Activated naive CD4-positive, alpha-beta T cell treated with anti-CD3 and anti-CD28 coated beads for 36 hours (primary cell): ENCODE results near the gene NAT9. TPM values are rescaled to one million over a fixed set of nuclear protein-coding genes. Genes with fewer than 3 reads are reported as not detected.

Source experiments
- CTCF ChIA-PET: fragments of 350-600 bp; sonication (Branson Sonifier 250); formaldehyde crosslinking; loops from one replicate; lab custom pipeline; 2021; ENCODE audit warnings: antibody characterized with exemption; lab: Charles Lee
- DNase-seq: peaks from one replicate; pipeline ENCODE4 v3.0.0-alpha.2; 2020
- H3K27ac Mint-ChIP-seq: one replicate; pipeline ENCODE4 v1.8.0; 2021; ENCODE audit warnings: mild to moderate bottlenecking, mixed read lengths
- H3K27me3 Mint-ChIP-seq: one replicate; pipeline ENCODE4 v1.8.0; 2021; ENCODE audit warnings: low read depth, mixed read lengths
- H3K36me3 Mint-ChIP-seq: one replicate; pipeline ENCODE4 v1.8.0; 2021; ENCODE audit warnings: low read depth, mixed read lengths
- H3K4me1 Mint-ChIP-seq: one replicate; pipeline ENCODE4 v1.8.0; 2021; ENCODE audit warnings: low read depth, mixed read lengths
- H3K4me3 Mint-ChIP-seq: one replicate; pipeline ENCODE4 v1.8.0; 2021; ENCODE audit warnings: mild to moderate bottlenecking, moderate library complexity, mixed read lengths
- H3K9me3 Mint-ChIP-seq: one replicate; pipeline ENCODE4 v1.8.0; 2021; ENCODE audit warnings: mixed read lengths
- intact Hi-C: fragments of 100-400 bp; cut with micrococcal nuclease; formaldehyde crosslinking; loops from one replicate; pipeline ENCODE4 v1.15.1; 2023
- total RNA-seq, 2 experiments: library from RNA; stranded (reverse); gene quantifications; one replicate each; pipeline ENCODE4 v1.2.3, GENCODE V29; 2021

Gene NAT9
- 10 to 100 TPM; 42.1 to 43.9 TPM for total RNA-seq

GRCh38 chr17:74776044-74776962 lies at the start of gene NAT9:
TSS of gene NAT9 (minus strand) at chr17:74776345. CDS start at chr17:74775698, 647 bp downstream.
- Mint-ChIP-seq H3K4me1 (peaks cover 62% of the 10 kb centered on the region), H3K9me3 (no peaks in the 10 kb centered on the region), H3K27ac (peak within 1 kb of the TSS; percentile 89), H3K36me3 (peaks cover 17% of the 10 kb centered on the region), H3K4me3 (peak within 1 kb of the TSS; percentile 100), H3K27me3 (no peaks in the 10 kb centered on the region)
- peak; percentile 98 for DNase-seq
- CTCF ChIA-PET = interaction anchor here (0.8 to 4.2 kb wide), 11 partner anchors 9 to 186 kb away, joined by 3 to 41 read pairs (median 5); partner anchors contain the start of gene RAB37
- intact Hi-C loops = loop anchor here (1.0 to 5.0 kb wide), 2 partner anchors 28 to 96 kb away; partner anchors contain the start of genes FDXR and NHERF1

DNA sequence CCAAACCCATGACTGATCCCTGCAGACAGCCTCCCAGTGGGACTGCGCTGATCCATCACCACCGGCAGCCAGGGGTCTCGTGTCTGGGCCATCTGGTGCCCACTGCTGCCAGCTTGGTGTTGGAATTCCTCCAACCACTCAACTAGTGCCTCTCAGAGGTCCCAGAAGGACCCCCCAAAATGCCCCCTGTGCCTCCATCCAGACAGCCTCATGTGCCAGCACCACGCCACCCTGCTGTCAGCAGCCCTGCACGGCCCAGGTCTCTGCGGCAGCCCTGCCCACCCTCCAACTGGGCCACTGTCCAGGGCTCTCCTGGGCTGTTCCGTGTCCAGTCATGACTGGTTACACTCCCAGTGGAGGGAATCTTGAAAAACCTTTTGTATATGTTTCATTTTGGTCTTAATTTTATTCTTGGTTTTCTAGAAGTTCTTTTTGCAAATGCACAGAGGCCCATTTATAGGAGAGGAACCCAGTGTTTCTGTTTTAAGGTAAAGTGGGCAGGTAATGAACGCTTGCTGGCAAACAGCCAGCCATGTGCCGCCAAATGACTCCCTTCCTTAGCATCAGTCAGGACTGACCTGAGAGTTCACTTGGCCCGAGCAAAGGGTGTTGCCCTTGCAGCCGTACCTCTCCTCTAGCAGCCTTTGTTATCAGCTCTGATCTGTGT lies 48.9 kb upstream of the NAT9 start:
- peaks cover 5% of the 10 kb centered on the region for H3K36me3 Mint-ChIP-seq
- H3K27ac Mint-ChIP-seq = no peak overlapping the region
- intact Hi-C loops = no loop called here
- H3K27me3 Mint-ChIP-seq = no peaks in the 10 kb centered on the region
- no peak overlapping the region for H3K4me3 Mint-ChIP-seq
- CTCF ChIA-PET = interaction anchor here (1.1 kb wide), 1 partner anchor 32 kb away, joined by 3 read pairs; no protein-coding TSS in a partner anchor
- H3K4me1 Mint-ChIP-seq = no peaks in the 10 kb centered on the region
- no peak for DNase-seq
- H3K9me3 Mint-ChIP-seq = no peaks in the 10 kb centered on the region

GRCh38 chr17:74822939-74823367 lies 46.8 kb upstream of the NAT9 start:
- H3K4me1 Mint-ChIP-seq = no peaks in the 10 kb centered on the region
- no peak overlapping the region for H3K27ac Mint-ChIP-seq
- no peak overlapping the region for H3K4me3 Mint-ChIP-seq
- no peaks in the 10 kb centered on the region for H3K27me3 Mint-ChIP-seq
- CTCF ChIA-PET = no interaction called here
- intact Hi-C loops = no loop called here
- no peak for DNase-seq
- H3K9me3 Mint-ChIP-seq = no peaks in the 10 kb centered on the region
- H3K36me3 Mint-ChIP-seq = peaks cover 10% of the 10 kb centered on the region

- no peak overlapping the region for H3K4me3 Mint-ChIP-seq
- no peak overlapping the region for H3K27ac Mint-ChIP-seq
- H3K9me3 Mint-ChIP-seq = no peaks in the 10 kb centered on the region
- CTCF ChIA-PET = interaction anchor here (1.4 kb wide), 1 partner anchor 138 kb away, joined by 3 read pairs; no protein-coding TSS in a partner anchor
- H3K36me3 Mint-ChIP-seq = peaks cover 10% of the 10 kb centered on the region
- no peak for DNase-seq
- intact Hi-C loops = no loop called here
- no peaks in the 10 kb centered on the region for H3K27me3 Mint-ChIP-seq
- no peaks in the 10 kb centered on the region for H3K4me1 Mint-ChIP-seq
Measured at GRCh38 chr17:74822335-74822938, 46.3 kb upstream of the NAT9 start.

- CTCF ChIA-PET = interaction anchor here (1.4 to 1.5 kb wide), 2 partner anchors 31 to 139 kb away, joined by 3 to 5 read pairs; no protein-coding TSS in a partner anchor
- no peak overlapping the region for H3K27ac Mint-ChIP-seq
- intact Hi-C loops = no loop called here
Measured at GRCh38 chr17:74821655-74822334, 45.6 kb upstream of the NAT9 start.

GRCh38 chr17:74819801-74820436 lies 43.8 kb upstream of the NAT9 start:
- peaks cover 14% of the 10 kb centered on the region for H3K36me3 Mint-ChIP-seq
- no peaks in the 10 kb centered on the region for H3K4me1 Mint-ChIP-seq
- H3K27ac Mint-ChIP-seq = no peak overlapping the region
- CTCF ChIA-PET = interaction anchor here (0.8 to 1.5 kb wide), 2 partner anchors 29 to 77 kb away, joined by 3 to 5 read pairs; no protein-coding TSS in a partner anchor
- no peaks in the 10 kb centered on the region for H3K27me3 Mint-ChIP-seq
- intact Hi-C loops = no loop called here
- no peaks in the 10 kb centered on the region for H3K9me3 Mint-ChIP-seq
- DNase-seq = no peak
- no peak overlapping the region for H3K4me3 Mint-ChIP-seq

More at GRCh38 chr17:74821655-74822334, 45.6 kb upstream of the NAT9 start:
- Mint-ChIP-seq H3K36me3 (peaks cover 14% of the 10 kb centered on the region), H3K4me3 (no peak overlapping the region), H3K9me3 (no peaks in the 10 kb centered on the region), H3K27me3 (no peaks in the 10 kb centered on the region), H3K4me1 (no peaks in the 10 kb centered on the region)
- no peak for DNase-seq

DNA sequence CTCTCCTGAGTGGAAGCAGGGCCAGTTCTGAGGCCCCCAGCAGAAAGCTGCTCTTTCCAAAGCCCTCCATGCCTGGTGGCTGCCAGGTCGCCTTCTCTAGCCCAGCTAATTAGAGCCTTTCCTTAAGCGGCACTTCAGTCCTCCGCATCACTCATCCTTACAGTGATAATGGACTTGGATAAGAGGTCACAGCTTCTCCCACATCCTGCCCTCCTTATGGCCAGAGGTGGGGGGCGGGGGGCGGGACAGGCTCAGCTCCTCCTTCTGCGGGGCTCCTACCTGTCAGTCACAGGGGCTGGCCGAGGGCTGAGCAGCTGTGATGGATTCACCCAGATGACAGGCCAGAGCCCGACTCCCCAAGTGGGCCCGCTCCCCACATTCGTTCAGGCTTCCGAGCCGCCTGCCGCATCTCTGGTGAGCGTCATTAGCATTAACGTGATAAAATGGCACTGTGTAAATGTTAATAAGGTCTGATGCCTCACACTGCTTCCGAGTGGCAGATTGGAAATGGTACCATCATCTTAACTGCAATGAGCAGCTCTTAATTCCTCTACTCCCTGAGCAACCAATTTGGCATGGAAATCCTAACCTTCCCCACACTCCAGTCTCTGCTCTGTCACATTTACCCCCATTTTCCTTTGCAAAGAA lies 42.3 kb upstream of the NAT9 start:
- CTCF ChIA-PET = interaction anchor here (0.6 to 1.1 kb wide), 3 partner anchors 24 to 134 kb away, joined by 3 to 6 read pairs (median 3); no protein-coding TSS in a partner anchor
- intact Hi-C loops = no loop called here
- no peak for DNase-seq
- Mint-ChIP-seq H3K4me3 (no peak overlapping the region), H3K4me1 (no peaks in the 10 kb centered on the region), H3K27me3 (no peaks in the 10 kb centered on the region), H3K9me3 (no peaks in the 10 kb centered on the region), H3K36me3 (peaks cover 11% of the 10 kb centered on the region), H3K27ac (no peak overlapping the region)

DNA sequence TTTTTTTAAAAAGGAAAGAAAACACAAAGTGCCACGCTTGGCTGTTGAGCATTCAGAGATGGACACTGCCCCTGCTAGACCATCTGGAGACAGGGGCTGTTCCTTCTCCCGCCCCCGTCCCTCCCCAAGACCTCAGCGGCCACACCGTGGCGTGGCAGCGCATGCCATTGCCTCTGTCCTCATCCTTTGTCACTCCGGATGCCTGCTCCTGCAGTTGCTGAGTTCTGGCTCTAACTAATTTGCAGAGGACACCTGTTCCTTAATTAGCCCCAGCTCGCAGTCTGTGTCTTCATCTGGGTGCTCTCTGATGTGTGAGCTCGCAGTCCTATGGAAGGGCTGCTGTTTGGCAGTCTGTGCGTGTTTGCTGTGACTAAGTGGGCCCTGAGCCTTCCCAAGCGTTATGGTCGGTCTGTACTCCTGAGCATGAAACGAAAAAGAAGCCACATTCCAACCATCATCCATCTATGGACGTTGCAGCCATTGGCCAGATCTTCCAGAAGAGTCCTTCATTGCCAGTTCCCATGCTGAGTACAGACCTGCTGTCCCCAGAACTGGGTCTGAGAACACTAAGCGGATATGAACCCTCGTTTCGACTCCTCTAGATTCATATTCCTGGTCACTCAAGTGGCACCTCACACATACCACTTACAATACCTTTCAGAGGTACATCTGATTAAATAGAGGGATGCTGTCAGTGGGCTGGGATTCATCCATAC lies 40.9 kb upstream of the NAT9 start:
- intact Hi-C loops = no loop called here
- H3K27me3 Mint-ChIP-seq = no peaks in the 10 kb centered on the region
- no peaks in the 10 kb centered on the region for H3K4me1 Mint-ChIP-seq
- H3K27ac Mint-ChIP-seq = no peak overlapping the region
- CTCF ChIA-PET = interaction anchor here (0.6 kb wide), 1 partner anchor 43 kb away, joined by 4 read pairs; no protein-coding TSS in a partner anchor
- no peak for DNase-seq
- no peaks in the 10 kb centered on the region for H3K9me3 Mint-ChIP-seq
- H3K4me3 Mint-ChIP-seq = no peak overlapping the region
- peaks cover 11% of the 10 kb centered on the region for H3K36me3 Mint-ChIP-seq

- DNase-seq = no peak
- Mint-ChIP-seq H3K4me3 (no peak overlapping the region), H3K27me3 (no peaks in the 10 kb centered on the region), H3K4me1 (no peaks in the 10 kb centered on the region), H3K9me3 (no peaks in the 10 kb centered on the region), H3K36me3 (peaks cover 11% of the 10 kb centered on the region), H3K27ac (no peak overlapping the region)
- CTCF ChIA-PET = no interaction called here
- intact Hi-C loops = no loop called here
Measured at GRCh38 chr17:74815550-74816370, 39.6 kb upstream of the NAT9 start.

DNA sequence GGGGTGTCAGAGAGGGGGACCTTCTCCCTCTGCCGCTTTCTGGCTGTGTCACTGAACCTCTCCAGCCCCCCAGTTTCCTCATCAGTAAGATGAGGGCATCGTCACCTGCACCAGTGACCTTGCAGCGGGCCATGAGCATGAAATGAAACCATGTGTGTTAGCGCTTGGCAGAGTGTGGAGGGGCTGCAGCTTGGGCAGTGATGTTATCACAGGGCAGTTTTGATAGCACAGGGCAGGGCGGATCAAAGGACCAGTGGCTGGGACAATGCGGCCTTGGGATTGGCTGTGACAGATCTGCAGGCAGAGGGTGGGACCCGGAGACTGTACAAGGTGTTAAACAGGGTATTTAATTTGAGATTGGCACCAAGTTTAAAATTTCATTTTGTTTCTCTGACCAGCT lies 38.9 kb upstream of the NAT9 start:
- Mint-ChIP-seq H3K9me3 (no peaks in the 10 kb centered on the region), H3K27ac (no peak overlapping the region), H3K27me3 (no peaks in the 10 kb centered on the region), H3K4me3 (no peak overlapping the region), H3K4me1 (no peaks in the 10 kb centered on the region), H3K36me3 (peaks cover 8% of the 10 kb centered on the region)
- intact Hi-C loops = no loop called here
- CTCF ChIA-PET = no interaction called here
- DNase-seq = no peak
